Sigmoid colon (tissue), 7 donors: Measurements from ENCODE around the gene SUGCT. TPM values are rescaled to one million over a fixed set of nuclear protein-coding genes. Genes with fewer than 3 reads are reported as not detected.

Source experiments
- DNase-seq: peaks from one replicate; pipeline ENCODE4 v3.0.0-alpha.2; 2019
- H3K27ac ChIP-seq, 4 donors: fragments of 200-600 bp; sonication (generic); one replicate each; pipeline ENCODE4 v1.5.1; 2016 to 2019; ENCODE audit warnings: mild to moderate bottlenecking in 1 of 4
- H3K27me3 ChIP-seq, 3 donors: fragments of 200-600 bp; sonication (generic); one replicate each; pipeline ENCODE4 v1.5.1; 2019; ENCODE audit warnings: mild to moderate bottlenecking in 1 of 3
- H3K36me3 ChIP-seq, 4 donors: fragments of 200-600 bp; sonication (generic); one replicate each; pipeline ENCODE4 v1.5.1; 2016 to 2019
- H3K4me1 ChIP-seq, 4 donors: fragments of 200-600 bp; sonication (generic); one replicate each; pipeline ENCODE4 v1.5.1; 2017 to 2019
- H3K4me3 ChIP-seq, 4 donors: fragments of 200-600 bp; sonication (generic); one replicate each; pipeline ENCODE4 v1.5.1; 2017 to 2019; ENCODE audit warnings: mild to moderate bottlenecking in 2 of 4, moderate library complexity in 1 of 4
- H3K9me3 ChIP-seq, 4 donors: fragments of 200-600 bp in 3 of 4; sonication (generic) in 3 of 4; one replicate each; pipeline versions ENCODE4 v1.5.1 to v1.6.1; 2013 to 2019
- EP300 ChIP-seq, 4 donors: sonication (generic); formaldehyde crosslinking; IDR thresholded peaks; one replicate each; pipeline ENCODE4 v1.6.1; 2017; ENCODE audit warnings: antibody characterized with exemption in 4 of 4
- POLR2A ChIP-seq, 2 donors: fragments of 450-650 bp; IDR thresholded peaks; one replicate each; pipeline ENCODE4 v1.6.1; 2016; ENCODE audit warnings: antibody characterized with exemption in 2 of 2, mild to moderate bottlenecking in 2 of 2, moderate library complexity in 2 of 2
- POLR2AphosphoS5 ChIP-seq, 4 donors: sonication (generic); formaldehyde crosslinking; IDR thresholded peaks; one replicate each; pipeline ENCODE4 v1.6.1; 2017; ENCODE audit warnings: antibody characterized with exemption in 4 of 4
- WGBS, 2 donors: extraction: QIAGEN DNeasy Blood & Tissue Kit; methylation state at CpG; one replicate each; pipeline ENCODE4 v1.1.7; 2013; 5-methylcytosine and 5-hydroxymethylcytosine counted together
- intact Hi-C: fragments of 100-400 bp; cut with DNase I; formaldehyde crosslinking; loops from one replicate; pipeline ENCODE4 v1.15.1; 2023
- polyA plus RNA-seq, 3 donors: library from polyadenylated mRNA; stranded (reverse); fragments of 200-250 nt; gene quantifications; one replicate each; pipeline ENCODE4 v1.2.3, GENCODE V29; 2013
- total RNA-seq, 4 donors: library from RNA; depleted of rRNA; stranded (reverse); fragments of >200 nt; gene quantifications; one replicate each; pipeline ENCODE4 v1.1.0, GENCODE V29; 2016
- TF ChIP-seq, protein P1 (sequence below), 4 experiments: fragments of 450-650 bp in 3 of 4; fragments of 200-600 bp in 1 of 4; IDR thresholded peaks; one replicate each; pipeline ENCODE4 v1.5.1; 2016 to 2019; ENCODE audit warnings: antibody characterized with exemption in 4 of 4, mild to moderate bottlenecking in 3 of 4, moderate library complexity in 2 of 4
- donor health status: healthy with polysubstance abuse.
- donor health status: Bipolar disorder and iron deficiency.
- donor health status: healthy.

The SUGCT gene
- total and polyA plus RNA-seq, 7 donors: 2.3 to 25.9 (median 6.3) TPM

DNA sequence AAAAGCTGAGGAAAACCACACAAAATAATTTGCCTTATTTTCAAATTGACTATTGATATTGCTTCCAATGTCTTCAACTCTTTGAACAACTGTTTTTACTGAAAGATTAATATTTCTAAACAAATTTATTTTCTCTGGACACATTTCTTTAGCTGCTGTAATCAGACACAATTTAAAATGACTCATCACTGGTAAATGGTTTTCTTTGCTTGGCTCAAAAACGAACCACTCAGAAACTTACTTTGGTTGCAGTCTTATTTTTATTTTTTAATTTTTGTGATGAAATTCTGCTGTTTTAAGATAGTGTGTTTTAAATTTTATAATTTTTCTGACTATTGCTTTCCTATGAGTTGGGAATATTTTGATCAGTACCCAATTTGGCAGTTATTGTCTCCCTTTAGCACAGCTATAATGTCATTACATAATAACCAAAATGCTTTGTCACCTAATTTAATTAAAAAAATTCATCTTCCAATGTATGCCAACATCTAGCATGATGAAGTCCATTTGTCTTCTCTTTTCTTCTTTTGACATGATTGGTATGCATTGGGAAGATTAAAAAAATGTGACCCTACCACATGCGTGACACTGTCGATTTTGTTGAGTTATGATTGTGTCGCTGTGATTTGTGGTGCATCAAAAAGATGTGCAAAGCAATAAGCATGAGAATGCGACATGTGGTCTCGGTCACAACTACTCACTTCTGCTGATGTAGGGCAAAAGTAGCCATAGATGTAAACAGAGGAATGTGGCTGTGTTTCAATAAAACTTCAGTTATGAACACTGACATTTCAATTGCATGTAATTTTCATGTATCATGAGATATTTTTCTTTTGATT lies 222.3 kb downstream of the SUGCT start:
- 88 to 89% methylated on average over 6 of the region's 6 CpGs for WGBS, 2 donors
- H3K27me3 ChIP-seq: no peaks in the 10 kb centered on the region
- intact Hi-C loops: no loop called here
- H3K4me1 ChIP-seq: no peaks in the 10 kb centered on the region
- H3K9me3 ChIP-seq: no peaks in the 10 kb centered on the region
- H3K36me3 ChIP-seq: no peaks in the 10 kb centered on the region
- DNase-seq: no peak
- H3K27ac ChIP-seq: no peak overlapping the region
- TF ChIP-seq, protein P1, sequence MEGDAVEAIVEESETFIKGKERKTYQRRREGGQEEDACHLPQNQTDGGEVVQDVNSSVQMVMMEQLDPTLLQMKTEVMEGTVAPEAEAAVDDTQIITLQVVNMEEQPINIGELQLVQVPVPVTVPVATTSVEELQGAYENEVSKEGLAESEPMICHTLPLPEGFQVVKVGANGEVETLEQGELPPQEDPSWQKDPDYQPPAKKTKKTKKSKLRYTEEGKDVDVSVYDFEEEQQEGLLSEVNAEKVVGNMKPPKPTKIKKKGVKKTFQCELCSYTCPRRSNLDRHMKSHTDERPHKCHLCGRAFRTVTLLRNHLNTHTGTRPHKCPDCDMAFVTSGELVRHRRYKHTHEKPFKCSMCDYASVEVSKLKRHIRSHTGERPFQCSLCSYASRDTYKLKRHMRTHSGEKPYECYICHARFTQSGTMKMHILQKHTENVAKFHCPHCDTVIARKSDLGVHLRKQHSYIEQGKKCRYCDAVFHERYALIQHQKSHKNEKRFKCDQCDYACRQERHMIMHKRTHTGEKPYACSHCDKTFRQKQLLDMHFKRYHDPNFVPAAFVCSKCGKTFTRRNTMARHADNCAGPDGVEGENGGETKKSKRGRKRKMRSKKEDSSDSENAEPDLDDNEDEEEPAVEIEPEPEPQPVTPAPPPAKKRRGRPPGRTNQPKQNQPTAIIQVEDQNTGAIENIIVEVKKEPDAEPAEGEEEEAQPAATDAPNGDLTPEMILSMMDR (IDR thresholded peaks at IDR 0.05): no peak
- TF ChIP-seq POLR2AphosphoS5 (IDR thresholded peaks at IDR 0.05) (no peak), EP300 (IDR thresholded peaks at IDR 0.05) (no peak), POLR2A (IDR thresholded peaks at IDR 0.05) (no peak)
- no peak overlapping the region for H3K4me3 ChIP-seq

DNA sequence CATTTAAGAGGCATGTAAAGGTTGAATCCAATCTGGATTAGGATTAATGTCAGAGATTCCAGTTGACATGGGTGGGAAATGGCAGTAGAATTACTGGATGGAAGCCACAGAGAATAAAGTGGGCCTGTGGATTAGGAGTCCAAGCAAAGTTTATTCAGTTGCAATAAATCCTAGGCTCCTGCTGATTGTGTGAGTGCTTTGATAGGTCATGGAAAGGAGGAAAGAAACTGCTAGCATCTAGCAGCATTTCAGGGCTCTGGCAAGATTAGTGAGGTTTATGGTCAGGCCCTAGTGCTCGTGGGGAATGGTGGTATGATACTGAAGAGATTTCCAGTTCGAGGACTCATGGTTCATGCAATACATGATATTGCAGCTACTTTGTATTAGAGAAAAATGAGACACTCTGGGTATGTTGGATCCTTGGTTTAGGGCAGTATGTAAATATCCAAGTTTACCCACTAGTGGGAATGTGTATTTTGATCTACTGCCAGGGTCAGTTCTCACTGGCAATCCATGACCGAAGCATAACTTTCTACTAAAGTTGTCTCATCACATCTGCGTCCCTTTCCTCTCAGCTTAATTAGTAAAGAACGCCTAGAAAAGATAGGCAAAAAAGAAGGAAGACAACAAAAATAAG lies 235.0 kb downstream of the SUGCT start:
- Histone ChIP-seq H3K27me3 (no peaks in the 10 kb centered on the region), H3K9me3 (no peaks in the 10 kb centered on the region), H3K4me3 (no peak overlapping the region), H3K36me3 (no peaks in the 10 kb centered on the region), H3K27ac (no peak overlapping the region), H3K4me1 (no peaks in the 10 kb centered on the region)
- intact Hi-C loops: no loop called here
- WGBS, 2 donors: 67 to 87% methylated on average over 5 of the region's 5 CpGs
- no peak for DNase-seq
- TF ChIP-seq, protein P1 (IDR thresholded peaks at IDR 0.05): no peak
- no peak for TF ChIP-seq POLR2A (IDR thresholded peaks at IDR 0.05)
- no peak for TF ChIP-seq EP300 (IDR thresholded peaks at IDR 0.05)
- no peak for TF ChIP-seq POLR2AphosphoS5 (IDR thresholded peaks at IDR 0.05)

GRCh38 chr7:40371806-40372440 lies 237.1 kb downstream of the SUGCT start:
- H3K9me3 ChIP-seq: no peaks in the 10 kb centered on the region
- H3K36me3 ChIP-seq: no peaks in the 10 kb centered on the region
- DNase-seq: no peak
- no peaks in the 10 kb centered on the region for H3K4me1 ChIP-seq
- H3K27me3 ChIP-seq: no peaks in the 10 kb centered on the region
- H3K27ac ChIP-seq: no peak overlapping the region
- TF ChIP-seq EP300 (IDR thresholded peaks at IDR 0.05): no peak
- no peak for TF ChIP-seq POLR2AphosphoS5 (IDR thresholded peaks at IDR 0.05)
- TF ChIP-seq, protein P1 (IDR thresholded peaks at IDR 0.05): no peak
- no peak for TF ChIP-seq POLR2A (IDR thresholded peaks at IDR 0.05)
- H3K4me3 ChIP-seq: no peak overlapping the region
- intact Hi-C loops: no loop called here
- 88 to 89% methylated on average over 4 of the region's 4 CpGs for WGBS, 2 donors

DNA sequence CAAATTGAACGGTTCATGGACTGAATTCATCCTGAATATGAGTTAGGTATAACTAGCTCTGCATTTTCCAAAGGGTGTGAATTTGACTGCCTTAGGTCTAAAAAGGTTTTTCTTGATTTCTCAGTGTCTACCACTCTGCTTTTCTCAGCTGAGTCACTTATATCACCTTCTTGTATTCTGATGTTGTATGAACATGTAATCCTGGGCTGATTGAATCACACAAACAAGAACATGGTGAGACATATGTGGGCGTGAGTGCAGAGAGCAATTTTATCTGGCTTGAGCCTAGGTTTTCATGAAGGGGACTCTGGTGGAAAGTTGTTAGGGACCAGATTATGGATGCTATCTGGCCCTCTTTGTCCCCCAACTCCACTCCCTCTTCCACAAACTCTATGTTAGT lies 239.8 kb downstream of the SUGCT start:
- DNase-seq: no peak
- intact Hi-C loops: no loop called here
- Histone ChIP-seq H3K4me3 (no peak overlapping the region), H3K4me1 (no peaks in the 10 kb centered on the region), H3K27ac (no peak overlapping the region), H3K27me3 (no peaks in the 10 kb centered on the region), H3K36me3 (no peaks in the 10 kb centered on the region), H3K9me3 (no peaks in the 10 kb centered on the region)
- WGBS, 2 donors: 92% methylated on average over 2 of the region's 2 CpGs
- TF ChIP-seq EP300 (IDR thresholded peaks at IDR 0.05) (no peak), POLR2A (IDR thresholded peaks at IDR 0.05) (no peak), POLR2AphosphoS5 (IDR thresholded peaks at IDR 0.05) (no peak)
- TF ChIP-seq, protein P1 (IDR thresholded peaks at IDR 0.05): no peak
